Lower leg skin (tissue), 3 donors: ENCODE results near the gene BCL2L13.

Experiments
- CTCF ChIP-seq, 3 donors: fragments of 450-650 bp; IDR thresholded peaks; one replicate each; pipeline ENCODE4 v1.5.1; 2016; ENCODE audit warnings: antibody characterized with exemption in 3 of 3, mild to moderate bottlenecking in 3 of 3, moderate library complexity in 2 of 3
- POLR2A ChIP-seq, 2 donors: fragments of 450-650 bp; IDR thresholded peaks; one replicate each; pipeline ENCODE4 v1.6.1; 2016 to 2017; ENCODE audit warnings: antibody characterized with exemption in 2 of 2, mild to moderate bottlenecking in 1 of 2, moderate library complexity in 1 of 2

- no peak for TF ChIP-seq CTCF (IDR thresholded peaks at IDR 0.05)
- no peak for TF ChIP-seq POLR2A (IDR thresholded peaks at IDR 0.05)
These were observed 105.3 kb downstream of the BCL2L13 start for GRCh38 chr22:17743661-17744411.
